SU-DHL-6 (cell line): Measurements from ENCODE around the gene CYP2S1.

ENCODE experiments used
- H2AFZ ChIP-seq: fragments of 200-600 bp; sonication (generic); 2 replicates; pipeline ENCODE4 v1.6.1; 2014; ENCODE audit warnings: low read depth, mild to moderate bottlenecking, moderate library complexity, mixed read lengths, antibody characterized with exemption, low read length; ENCODE audit not compliant: severe bottlenecking
- H3F3A ChIP-seq: fragments of 200-600 bp; shearing (Covaris generic); 2 replicates; pipeline ENCODE4 v1.6.0; 2016; ENCODE audit warnings: antibody characterized with exemption, mild to moderate bottlenecking; ENCODE audit not compliant: insufficient read depth
- H3K27ac ChIP-seq: fragments of 200-600 bp; sonication (generic); 2 replicates; pipeline ENCODE4 v1.5.1; 2016; ENCODE audit warnings: low read depth, mild to moderate bottlenecking, low read length, moderate library complexity, mixed read lengths
- H3K27me3 ChIP-seq: fragments of 200-600 bp; sonication (generic), shearing (Covaris generic); 2 replicates; pipeline ENCODE4 v1.6.0; 2014; ENCODE audit warnings: mild to moderate bottlenecking, low read length
- H3K36me3 ChIP-seq: fragments of 200-600 bp; sonication (generic); 2 replicates; pipeline ENCODE4 v1.6.1; 2014; ENCODE audit warnings: mild to moderate bottlenecking, low read length, mixed read lengths
- H3K4me2 ChIP-seq: fragments of 300-600, 200-600 bp; shearing (Covaris generic), sonication (generic); 2 replicates; pipeline ENCODE4 v1.6.0; 2014; ENCODE audit warnings: low read length, low read depth, mild to moderate bottlenecking; ENCODE audit not compliant: poor library complexity, severe bottlenecking
- H3K4me3 ChIP-seq: fragments of 200-600 bp; sonication (generic); 2 replicates; pipeline ENCODE4 v1.5.1; 2014; ENCODE audit warnings: antibody characterized with exemption, low read length, mild to moderate bottlenecking, mixed read lengths; ENCODE audit not compliant: insufficient read depth, poor library complexity, severe bottlenecking
- H3K79me2 ChIP-seq: fragments of 200-600 bp; sonication (generic); 2 replicates; pipeline ENCODE4 v1.6.1; 2014; ENCODE audit warnings: mild to moderate bottlenecking, low read length, moderate library complexity; ENCODE audit not compliant: insufficient read depth
- H3K9ac ChIP-seq: fragments of 200-600 bp; sonication (generic); 2 replicates; pipeline ENCODE4 v1.7.0; 2014; ENCODE audit warnings: mild to moderate bottlenecking, low read length
- H3K9me2 ChIP-seq: fragments of 200-600 bp; sonication (generic); replicated peaks from 2 replicates; pipeline ENCODE4 v1.6.1; 2014; ENCODE audit warnings: low read length; ENCODE audit not compliant: insufficient read depth
- H3K9me3 ChIP-seq: fragments of 200-600 bp; sonication (generic); 2 replicates; pipeline ENCODE4 v1.6.1; 2014; ENCODE audit warnings: low read length, mixed read lengths; ENCODE audit not compliant: insufficient read depth
- H4K20me1 ChIP-seq: fragments of 200-600 bp; sonication (generic); 2 replicates; pipeline ENCODE4 v1.6.1; 2014; ENCODE audit warnings: low read depth, mild to moderate bottlenecking, antibody characterized with exemption, low read length, moderate library complexity, mixed read lengths
- EZH2phosphoT487 ChIP-seq: fragments of 200-600 bp; sonication (generic), shearing (Covaris generic); conservative IDR thresholded peaks from 2 replicates; pipeline ENCODE4 v1.6.1; 2018; ENCODE audit warnings: mild to moderate bottlenecking, antibody characterized with exemption, low read length, moderate library complexity, mixed read lengths
- TF ChIP-seq, protein P1 (sequence below): fragments of 200-600 bp; sonication (generic); IDR thresholded peaks from one replicate; pipeline ENCODE4 v1.5.1; 2017; ENCODE audit warnings: antibody characterized with exemption, mild to moderate bottlenecking, low read length, moderate library complexity; ENCODE audit not compliant: insufficient read depth, poor library complexity, severe bottlenecking

CYP2S1 gene

DNA sequence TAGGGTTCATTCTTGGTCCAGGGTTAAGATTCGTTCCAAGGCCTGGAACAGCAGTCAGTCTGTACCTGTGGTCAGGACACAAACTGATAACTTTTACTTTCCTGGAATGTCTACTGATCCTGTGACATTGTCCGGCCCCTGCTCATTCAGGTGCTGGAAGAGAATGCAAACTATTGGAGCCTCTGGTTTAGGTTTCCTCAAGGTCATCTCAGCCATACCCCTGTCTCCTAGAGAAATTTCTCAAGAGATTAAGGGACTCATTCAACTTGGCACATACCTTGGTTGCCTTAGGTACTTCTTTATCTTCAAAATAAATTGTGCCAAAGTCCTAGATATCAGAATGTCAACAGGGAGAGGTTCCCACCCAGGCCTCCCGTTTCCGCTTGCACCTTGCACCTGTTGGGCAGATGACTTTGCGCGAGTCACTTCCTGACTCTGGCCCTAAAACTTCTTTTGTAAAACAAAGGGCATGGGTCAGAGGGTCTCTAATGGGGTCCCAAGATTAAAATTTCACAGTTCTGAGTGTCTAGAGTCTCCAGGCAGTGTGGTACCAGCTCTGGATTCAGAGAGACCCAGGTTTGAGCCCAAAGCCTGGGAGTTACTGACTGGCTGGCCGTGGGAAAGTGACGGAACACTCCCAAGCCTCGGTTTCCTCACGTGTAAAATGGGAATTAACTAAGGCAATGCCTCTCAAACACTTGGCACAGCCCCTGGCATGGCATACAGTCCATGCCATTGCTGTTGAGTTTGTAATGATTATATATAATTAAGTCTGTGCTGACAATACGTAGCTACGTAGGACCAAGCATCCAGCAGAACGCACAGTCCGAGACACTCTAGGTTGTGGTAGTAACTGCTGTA lies 25.8 kb upstream of the CYP2S1 start:
- Histone ChIP-seq H2AFZ (no peak overlapping the region), H4K20me1 (no peaks in the 10 kb centered on the region), H3K79me2 (no peaks in the 10 kb centered on the region), H3K27ac (no peak overlapping the region), H3K36me3 (no peaks in the 10 kb centered on the region), H3K9ac (no peak overlapping the region), H3K9me2 (no peaks in the 10 kb centered on the region), H3K4me3 (no peak overlapping the region), H3K4me2 (no peak overlapping the region), H3K9me3 (no peaks in the 10 kb centered on the region), H3F3A (no peaks in the 10 kb centered on the region), H3K27me3 (no peaks in the 10 kb centered on the region)
- TF ChIP-seq, protein P1, sequence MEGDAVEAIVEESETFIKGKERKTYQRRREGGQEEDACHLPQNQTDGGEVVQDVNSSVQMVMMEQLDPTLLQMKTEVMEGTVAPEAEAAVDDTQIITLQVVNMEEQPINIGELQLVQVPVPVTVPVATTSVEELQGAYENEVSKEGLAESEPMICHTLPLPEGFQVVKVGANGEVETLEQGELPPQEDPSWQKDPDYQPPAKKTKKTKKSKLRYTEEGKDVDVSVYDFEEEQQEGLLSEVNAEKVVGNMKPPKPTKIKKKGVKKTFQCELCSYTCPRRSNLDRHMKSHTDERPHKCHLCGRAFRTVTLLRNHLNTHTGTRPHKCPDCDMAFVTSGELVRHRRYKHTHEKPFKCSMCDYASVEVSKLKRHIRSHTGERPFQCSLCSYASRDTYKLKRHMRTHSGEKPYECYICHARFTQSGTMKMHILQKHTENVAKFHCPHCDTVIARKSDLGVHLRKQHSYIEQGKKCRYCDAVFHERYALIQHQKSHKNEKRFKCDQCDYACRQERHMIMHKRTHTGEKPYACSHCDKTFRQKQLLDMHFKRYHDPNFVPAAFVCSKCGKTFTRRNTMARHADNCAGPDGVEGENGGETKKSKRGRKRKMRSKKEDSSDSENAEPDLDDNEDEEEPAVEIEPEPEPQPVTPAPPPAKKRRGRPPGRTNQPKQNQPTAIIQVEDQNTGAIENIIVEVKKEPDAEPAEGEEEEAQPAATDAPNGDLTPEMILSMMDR: no peak
- no peak for TF ChIP-seq EZH2phosphoT487

DNA sequence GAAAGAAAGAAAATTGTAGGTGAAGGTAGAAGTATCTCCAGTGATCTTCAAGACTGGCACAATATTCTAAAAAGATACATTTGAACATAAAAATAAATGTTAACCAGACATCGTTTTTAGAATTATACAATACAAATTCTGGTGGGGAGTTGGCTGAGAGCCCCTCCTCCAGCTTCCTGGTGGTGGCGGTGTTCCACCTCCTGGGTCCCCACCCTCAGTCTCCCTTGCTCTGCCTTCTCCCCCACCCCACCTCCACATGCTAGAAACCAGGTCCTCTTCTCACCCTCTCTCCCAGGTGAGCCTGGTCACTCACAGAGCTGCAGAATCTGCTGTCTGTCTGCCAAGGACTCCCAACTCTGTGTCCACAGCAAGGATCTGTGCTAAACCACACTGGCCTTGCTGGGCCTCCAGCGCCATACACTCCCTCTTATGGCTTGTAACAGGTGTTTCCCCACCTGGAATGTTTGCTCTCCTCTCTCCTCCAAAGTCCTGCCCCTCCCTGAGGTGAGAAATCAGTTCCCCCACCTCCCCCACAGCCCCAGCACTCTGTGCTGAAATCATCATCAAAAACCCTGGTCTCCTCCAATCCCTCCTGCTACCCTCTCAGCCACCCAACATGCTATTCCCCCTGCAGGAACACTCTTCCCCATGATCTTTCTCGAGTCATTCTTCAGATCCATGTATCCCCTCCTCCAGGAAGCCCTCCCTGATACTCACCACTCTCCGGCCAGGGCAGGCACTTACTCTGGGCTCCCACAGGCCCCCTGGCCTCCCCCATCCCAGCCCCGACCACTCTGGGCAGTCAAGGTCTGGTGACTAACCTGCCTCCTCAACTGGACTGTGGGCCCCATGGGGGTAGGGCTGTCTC lies 20.5 kb upstream of the CYP2S1 start:
- Histone ChIP-seq H3K9me2 (no peaks in the 10 kb centered on the region), H3K36me3 (no peaks in the 10 kb centered on the region), H3K9me3 (no peaks in the 10 kb centered on the region), H4K20me1 (no peaks in the 10 kb centered on the region), H3K27me3 (no peaks in the 10 kb centered on the region), H3K9ac (no peak overlapping the region), H3K27ac (no peak overlapping the region), H3K79me2 (no peaks in the 10 kb centered on the region), H3K4me2 (no peak overlapping the region), H2AFZ (no peak overlapping the region), H3K4me3 (no peak overlapping the region), H3F3A (no peaks in the 10 kb centered on the region)
- TF ChIP-seq, protein P1: no peak
- no peak for TF ChIP-seq EZH2phosphoT487

DNA sequence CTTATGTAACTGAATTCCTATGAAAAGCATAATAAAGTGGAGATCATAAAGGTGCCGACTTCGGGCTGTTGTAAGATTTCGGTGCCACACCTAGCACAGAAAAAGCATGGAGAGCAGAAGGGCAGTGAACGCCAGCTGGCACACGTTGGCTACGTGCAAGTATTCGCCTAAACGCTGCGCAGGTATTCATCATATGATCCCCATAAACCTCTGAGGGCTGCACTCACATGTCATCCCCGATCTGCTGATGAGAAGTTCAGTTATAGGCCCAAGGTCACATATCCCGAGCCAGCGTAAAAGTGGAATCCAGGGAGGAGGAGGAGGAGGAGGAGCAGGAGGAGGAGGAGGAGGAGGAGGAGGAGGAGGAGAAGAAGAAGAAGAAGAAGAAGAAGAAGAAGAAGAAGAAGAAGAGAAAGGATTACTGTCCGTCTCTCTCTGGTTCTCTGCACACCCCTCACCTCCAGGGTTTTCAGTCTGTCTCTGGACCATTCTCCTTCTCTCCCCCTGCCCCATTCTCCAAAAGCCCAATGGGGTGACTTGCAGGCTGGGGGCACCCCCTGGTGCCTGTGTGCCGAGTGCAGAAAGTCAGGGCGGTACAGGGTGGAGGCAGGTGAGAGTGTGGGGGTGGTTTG lies 18.6 kb upstream of the CYP2S1 start:
- Histone ChIP-seq H3K9me2 (no peaks in the 10 kb centered on the region), H3K27me3 (no peaks in the 10 kb centered on the region), H3K9ac (no peak overlapping the region)

More for the DNA sequence above, 18.6 kb upstream of the CYP2S1 start:
- Histone ChIP-seq H2AFZ (no peak overlapping the region), H3K4me2 (no peak overlapping the region), H3K9me3 (no peaks in the 10 kb centered on the region), H4K20me1 (no peaks in the 10 kb centered on the region), H3K36me3 (no peaks in the 10 kb centered on the region), H3K4me3 (no peak overlapping the region), H3F3A (no peaks in the 10 kb centered on the region), H3K79me2 (no peaks in the 10 kb centered on the region), H3K27ac (no peak overlapping the region)
- no peak for TF ChIP-seq EZH2phosphoT487
- TF ChIP-seq, protein P1: no peak
